SU-DHL-6 (cell line): ENCODE data around the gene PITPNM3.

Experiments
- EZH2phosphoT487 ChIP-seq: fragments of 200-600 bp; sonication (generic), shearing (Covaris generic); conservative IDR thresholded peaks from 2 replicates; pipeline ENCODE4 v1.6.1; 2018; ENCODE audit warnings: mild to moderate bottlenecking, antibody characterized with exemption, low read length, moderate library complexity, mixed read lengths
- TF ChIP-seq, protein P1 (sequence below): fragments of 200-600 bp; sonication (generic); IDR thresholded peaks from one replicate; pipeline ENCODE4 v1.5.1; 2017; ENCODE audit warnings: antibody characterized with exemption, mild to moderate bottlenecking, low read length, moderate library complexity; ENCODE audit not compliant: insufficient read depth, poor library complexity, severe bottlenecking

DNA sequence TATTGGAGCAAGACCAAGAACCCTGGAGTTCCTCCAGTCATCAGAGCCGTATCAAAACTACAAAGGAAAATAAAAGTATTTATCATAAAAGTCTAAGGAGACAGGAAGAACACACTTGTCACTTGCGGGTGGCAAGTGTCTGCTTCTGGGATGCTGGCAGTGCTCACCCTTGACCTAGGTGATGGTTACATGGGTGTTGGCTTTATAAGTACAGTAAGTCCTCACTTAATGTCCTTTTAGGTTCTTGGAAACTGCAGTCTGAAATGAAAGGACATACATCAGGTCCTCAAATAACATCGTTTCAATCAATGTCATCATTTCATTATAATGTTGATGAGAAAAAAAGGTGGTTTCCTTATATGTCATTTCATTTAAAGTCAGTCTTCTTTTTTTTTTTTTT lies 118.4 kb downstream of the PITPNM3 start:
- TF ChIP-seq, protein P1, sequence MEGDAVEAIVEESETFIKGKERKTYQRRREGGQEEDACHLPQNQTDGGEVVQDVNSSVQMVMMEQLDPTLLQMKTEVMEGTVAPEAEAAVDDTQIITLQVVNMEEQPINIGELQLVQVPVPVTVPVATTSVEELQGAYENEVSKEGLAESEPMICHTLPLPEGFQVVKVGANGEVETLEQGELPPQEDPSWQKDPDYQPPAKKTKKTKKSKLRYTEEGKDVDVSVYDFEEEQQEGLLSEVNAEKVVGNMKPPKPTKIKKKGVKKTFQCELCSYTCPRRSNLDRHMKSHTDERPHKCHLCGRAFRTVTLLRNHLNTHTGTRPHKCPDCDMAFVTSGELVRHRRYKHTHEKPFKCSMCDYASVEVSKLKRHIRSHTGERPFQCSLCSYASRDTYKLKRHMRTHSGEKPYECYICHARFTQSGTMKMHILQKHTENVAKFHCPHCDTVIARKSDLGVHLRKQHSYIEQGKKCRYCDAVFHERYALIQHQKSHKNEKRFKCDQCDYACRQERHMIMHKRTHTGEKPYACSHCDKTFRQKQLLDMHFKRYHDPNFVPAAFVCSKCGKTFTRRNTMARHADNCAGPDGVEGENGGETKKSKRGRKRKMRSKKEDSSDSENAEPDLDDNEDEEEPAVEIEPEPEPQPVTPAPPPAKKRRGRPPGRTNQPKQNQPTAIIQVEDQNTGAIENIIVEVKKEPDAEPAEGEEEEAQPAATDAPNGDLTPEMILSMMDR: no peak
- no peak for TF ChIP-seq EZH2phosphoT487
